HepG2 (cell line): ENCODE measurements around the gene ADAMTS17. TPM values are rescaled to one million over a fixed set of nuclear protein-coding genes. Genes with fewer than 3 reads are reported as not detected.

Source experiments
- ATAC-seq: fragments of 200-7000 bp; cut with Tn5 transposase; 3 replicates; pipeline ENCODE4 v1.9.1; 2020; ENCODE audit warnings: mild to moderate bottlenecking, moderate library complexity
- BruUV-seq: library from RNA; stranded (reverse); fragments of 400-500 nt; replicated peaks from 2 replicates; lab custom pipeline; 2021; lab: Mats Ljungman, UMichigan
- CTCF ChIA-PET: fragments of 300-600 bp; formaldehyde crosslinking; extraction: SDS; loops from one replicate; lab custom pipeline; 2021; ENCODE audit warnings: low total read pairs, inconsistent platforms, low intra/inter-chr PET ratio; lab: Yijun Ruan, JAX
- POLR2A ChIA-PET: fragments of 350-600 bp; sonication (Branson Sonifier 250); formaldehyde crosslinking; loops from one replicate; lab custom pipeline; 2020; ENCODE audit warnings: antibody characterized with exemption, inconsistent platforms; lab: Yijun Ruan, JAX
- DNase-seq: peaks from one replicate; pipeline ENCODE4 v3.0.0-alpha.2; 2015; ENCODE audit warnings: low spot score
- FAIRE-seq: peaks from 3 replicates; lab custom pipeline; 2011; peaks lifted over from hg19 to GRCh38; lab: Jason Lieb, UNC
- H2AFZ ChIP-seq: one replicate; pipeline ENCODE4 v1.6.1; 2011; ENCODE audit warnings: low read length, inconsistent platforms
- H3K27ac ChIP-seq: fragments of 300-600 bp; 3 replicates; pipeline ENCODE4 v1.8.0; 2011; ENCODE audit warnings: mixed run types, mild to moderate bottlenecking, mixed read lengths, low read length, inconsistent platforms; ENCODE audit not compliant: insufficient read depth; ENCODE audit errors: extremely low read length
- H3K27me3 ChIP-seq, 2 experiments: fragments of 200-600 bp in 1 of 2; 2 replicates in 1 of 2; 3 replicates in 1 of 2; pipeline versions ENCODE4 v1.6.0 to v1.8.0; 2011; ENCODE audit warnings: low read length in 2 of 2, mild to moderate bottlenecking in 2 of 2, moderate library complexity in 2 of 2, inconsistent platforms in 1 of 2; ENCODE audit not compliant: insufficient read depth in 2 of 2, control insufficient read depth in 1 of 2
- H3K36me3 ChIP-seq, 2 experiments: fragments of 200-600 bp in 1 of 2; replicated peaks in 1 of 2; 2 replicates in 1 of 2; 3 replicates in 1 of 2; pipeline versions ENCODE4 v1.5.1 to v1.8.0; 2011; ENCODE audit warnings: low read length in 2 of 2, inconsistent platforms in 1 of 2; ENCODE audit not compliant: insufficient read depth in 2 of 2, control insufficient read depth in 1 of 2
- H3K4me1 ChIP-seq: 2 replicates; pipeline ENCODE4 v1.5.1; 2012; ENCODE audit warnings: low read length, inconsistent platforms; ENCODE audit not compliant: insufficient read depth
- H3K4me2 ChIP-seq: 2 replicates; pipeline ENCODE4 v1.6.0; 2011; ENCODE audit warnings: low read depth, low read length, inconsistent platforms
- H3K4me3 ChIP-seq, 3 experiments: fragments of 200-600 bp in 1 of 3; sonication (generic), shearing (Covaris generic) in 1 of 3; replicated peaks in 1 of 3; 2 replicates each; pipeline ENCODE4 v1.5.1; 2011 to 2016; ENCODE audit warnings: low read length in 3 of 3, inconsistent platforms in 2 of 3, low read depth in 2 of 3, mild to moderate bottlenecking in 2 of 3, control low read depth in 1 of 3, mixed read lengths in 1 of 3; ENCODE audit not compliant: insufficient read depth in 1 of 3
- H3K79me2 ChIP-seq: one replicate; pipeline ENCODE4 v1.6.1; 2011; ENCODE audit warnings: low read length, inconsistent platforms; ENCODE audit not compliant: insufficient read depth
- H3K9ac ChIP-seq: 2 replicates; pipeline ENCODE4 v1.6.0; 2011; ENCODE audit warnings: mild to moderate bottlenecking, low read depth, low read length, inconsistent platforms; ENCODE audit not compliant: insufficient read depth
- H3K9me3 ChIP-seq: 2 replicates; pipeline ENCODE4 v1.5.1; 2012; ENCODE audit warnings: mild to moderate bottlenecking, low read length
- H4K20me1 ChIP-seq: 2 replicates; pipeline ENCODE4 v1.6.0; 2011; ENCODE audit warnings: inconsistent platforms, mild to moderate bottlenecking, low read length, moderate library complexity; ENCODE audit not compliant: insufficient read depth
- BRCA1 ChIP-seq: sonication (generic); formaldehyde crosslinking; IDR thresholded peaks from 2 replicates; pipeline ENCODE4 v1.4.0; 2020; ENCODE audit warnings: missing genetic modification reagents
- MBNL3 ChIP-seq: fragments of 250-450 bp; sonication (Bioruptor Pico); conservative IDR thresholded peaks from 2 replicates; pipeline ENCODE4 v1.8.0; 2022; ENCODE audit warnings: mild to moderate bottlenecking, inconsistent platforms
- NFRKB ChIP-seq: fragments of 450-650 bp; IDR thresholded peaks from 2 replicates; pipeline ENCODE4 v1.6.1; 2017
- RBAK ChIP-seq: sonication (generic); formaldehyde crosslinking; IDR thresholded peaks from 2 replicates; pipeline ENCODE4 v1.5.1; 2020; ENCODE audit warnings: mild to moderate bottlenecking, missing genetic modification reagents
- REPIN1 ChIP-seq: sonication (generic); formaldehyde crosslinking; IDR thresholded peaks from 2 replicates; pipeline ENCODE4 v1.8.0; 2022; ENCODE audit warnings: missing genetic modification reagents, low read depth, mild to moderate bottlenecking, borderline replicate concordance
- RFX1 ChIP-seq: fragments of 450-650 bp; IDR thresholded peaks from 2 replicates; pipeline ENCODE4 v1.6.1; 2017
- SAFB2 ChIP-seq: sonication (generic); formaldehyde crosslinking; IDR thresholded peaks from 2 replicates; pipeline ENCODE4 v1.5.1; 2020; ENCODE audit warnings: missing genetic modification reagents, low read depth, mild to moderate bottlenecking, borderline replicate concordance
- SP1 ChIP-seq, 2 experiments: fragments of 450-650 bp in 1 of 2; sonication (generic) in 1 of 2; formaldehyde crosslinking in 1 of 2; IDR thresholded peaks; 2 replicates each; pipeline versions ENCODE4 v1.4.0 to v1.6.1; 2016 to 2020; ENCODE audit warnings: missing genetic modification reagents in 1 of 2
- TBX3 ChIP-seq: fragments of 450-650 bp; IDR thresholded peaks from 2 replicates; pipeline ENCODE4 v1.6.1; 2017; ENCODE audit warnings: antibody characterized with exemption, mild to moderate bottlenecking, inconsistent platforms, borderline replicate concordance
- ZNF235 ChIP-seq: sonication (generic); formaldehyde crosslinking; IDR thresholded peaks from 2 replicates; pipeline ENCODE4 v1.8.1; 2023; ENCODE audit warnings: mild to moderate bottlenecking, missing genetic modification reagents, borderline replicate concordance
- ZNF3 ChIP-seq: IDR thresholded peaks from 2 replicates; pipeline ENCODE4 v1.7.0; 2017; ENCODE audit warnings: inconsistent platforms
- WGBS: methylation state at CpG from one replicate; pipeline ENCODE4 v1.1.6; 2017; ENCODE audit warnings: low lambda C conversion rate; 5-methylcytosine and 5-hydroxymethylcytosine counted together
- in situ Hi-C: cut with HindIII; loops from 2 replicates; pipeline ENCODE4 v1.10.0; 2017; ENCODE audit warnings: low pct_unique_long_range_greater_than_20kb; ENCODE audit not compliant: extremely low pct_ligation_motif_present
- intact Hi-C: fragments of 100-400 bp; cut with micrococcal nuclease; formaldehyde crosslinking; loops from one replicate; pipeline ENCODE4 v1.10.0; 2022; ENCODE audit not compliant: unreplicated experiment
- polyA plus RNA-seq, 8 experiments: library from polyadenylated mRNA; depleted of rRNA in 3 of 8; stranded (reverse) in 7 of 8; unstranded in 1 of 8; fragments of >200 nt; fragmentation: Illumina TruSeq in 4 of 8; extraction: Trizol in 4 of 8; gene quantifications; 2 replicates each; pipeline versions ENCODE4 v1.2.1 to v1.2.3, GENCODE V29; 2011 to 2016; ENCODE audit warnings: low read depth in 4 of 8, missing spikeins in 1 of 8, mixed read lengths in 1 of 8; ENCODE audit not compliant: insufficient read depth in 1 of 8
- total RNA-seq, 5 experiments: library from RNA; depleted of rRNA; stranded (reverse); fragments of >200 nt; fragmentation: Illumina TruSeq; extraction: Trizol; gene quantifications; 2 replicates each; pipeline ENCODE4 v1.2.3, GENCODE V29; 2016; ENCODE audit warnings: low read depth in 1 of 5
- TF ChIP-seq, protein P1 (sequence below): sonication (generic); formaldehyde crosslinking; IDR thresholded peaks from 2 replicates; pipeline ENCODE4 v1.5.0; 2020; ENCODE audit warnings: mild to moderate bottlenecking, missing genetic modification reagents, borderline replicate concordance

The ADAMTS17 gene
- total and polyA plus RNA-seq, 2 of the 13 experiments (the other 11 are each of a cell fraction or from before 2014, with no cell fraction given), result 0.02 to 0.04 TPM

DNA sequence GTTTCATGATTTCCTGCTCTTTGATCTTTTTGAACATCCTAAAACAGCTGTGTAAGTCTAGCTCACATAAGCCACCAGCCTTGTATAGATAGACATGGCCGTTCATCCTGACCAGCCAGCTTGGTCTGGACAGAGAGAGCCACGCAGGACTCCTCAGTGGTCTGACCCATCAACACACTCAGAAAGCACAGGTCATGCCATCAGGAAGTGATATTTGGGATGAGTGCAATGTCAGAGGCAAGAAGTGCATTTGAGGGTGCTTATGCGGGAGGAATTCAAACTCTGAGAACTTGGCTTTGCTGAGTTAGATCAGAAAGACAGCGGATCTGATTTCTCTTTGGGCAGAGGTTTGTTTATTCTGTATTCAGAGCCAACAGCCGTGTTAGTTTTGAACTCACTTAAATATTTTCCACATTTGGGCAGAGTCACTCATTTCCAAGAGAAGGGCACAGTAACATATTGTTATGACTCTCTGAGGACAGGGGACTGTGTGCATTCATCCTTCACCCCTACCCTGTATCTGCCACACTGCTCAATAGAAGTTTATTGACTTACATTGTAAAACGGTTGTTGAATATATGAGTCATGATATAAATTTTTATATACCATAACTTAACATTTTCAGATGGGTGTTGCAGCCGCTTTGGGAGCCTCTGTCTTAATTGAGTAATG, 383.2 kb downstream of the ADAMTS17 start:
- Histone ChIP-seq H3K9ac (no peak overlapping the region), H2AFZ (no peak overlapping the region), H3K79me2 (no peaks in the 10 kb centered on the region), H3K27ac (no peak overlapping the region)
- CTCF ChIA-PET, result no interaction called here
- TF ChIP-seq REPIN1, result no peak
- TF ChIP-seq NFRKB, result no peak
- TF ChIP-seq SP1 (IDR thresholded peaks at IDR 0.05), result no peak
- no peak for TF ChIP-seq SP1 (CRISPR knock-in tag; IDR thresholded peaks at IDR 0.05)
- TF ChIP-seq MBNL3 (CRISPR knock-in tag), result no peak
- TF ChIP-seq, all 625 proteins: peak for 0
- no TSS peak for BruUV-seq
- H3K4me3 ChIP-seq, result no peak overlapping the region
- H3K36me3 ChIP-seq, result no peaks in the 10 kb centered on the region
- POLR2A ChIA-PET, result no interaction called here
- no peaks in the 10 kb centered on the region for H4K20me1 ChIP-seq
- H3K4me2 ChIP-seq, result no peak overlapping the region
- H3K9me3 ChIP-seq, result no peaks in the 10 kb centered on the region
- no peaks in the 10 kb centered on the region for H3K4me1 ChIP-seq
- in situ Hi-C loops, result no loop called here
- H3K27me3 ChIP-seq, result no peaks in the 10 kb centered on the region; a peak in 1 of 5 replicates
- WGBS, result 20% methylated on average over 7 of the region's 7 CpGs
- ATAC-seq (no peak), DNase-seq (no peak), FAIRE-seq (no peak)
- intact Hi-C loops, result no loop called here

DNA sequence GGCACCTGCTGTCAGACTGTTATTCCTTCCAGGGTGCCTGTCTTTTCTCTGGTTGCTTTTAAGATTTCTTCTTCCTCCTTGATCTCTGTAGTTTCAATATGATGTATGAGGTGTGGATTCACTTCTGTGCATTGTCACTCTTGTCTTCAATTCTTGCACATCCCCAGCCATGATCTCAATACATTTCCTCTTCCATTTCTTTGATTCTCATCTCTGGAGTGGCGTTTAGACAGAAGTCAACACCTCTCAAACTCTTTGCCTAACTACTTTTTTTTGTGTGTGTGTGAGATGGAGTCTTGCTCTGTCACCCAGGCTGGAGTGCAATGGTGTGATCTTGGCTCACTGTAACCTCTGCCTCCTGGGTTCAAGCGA, 384.1 kb downstream of the ADAMTS17 start:
- in situ Hi-C loops, result no loop called here
- Histone ChIP-seq H3K27ac (no peak overlapping the region), H3K9me3 (no peaks in the 10 kb centered on the region), H3K4me3 (no peak overlapping the region), H3K9ac (no peak overlapping the region), H3K4me2 (no peak overlapping the region), H3K36me3 (no peaks in the 10 kb centered on the region), H3K79me2 (no peaks in the 10 kb centered on the region), H4K20me1 (no peaks in the 10 kb centered on the region), H2AFZ (no peak overlapping the region), H3K4me1 (no peaks in the 10 kb centered on the region), H3K27me3 (no peaks in the 10 kb centered on the region; a peak in 1 of 5 replicates)
- intact Hi-C loops, result no loop called here
- CTCF ChIA-PET, result no interaction called here
- ATAC-seq, result no peak
- WGBS, result 21% methylated on average over 2 of the region's 2 CpGs
- no peak for DNase-seq
- POLR2A ChIA-PET, result no interaction called here
- no TSS peak for BruUV-seq
- FAIRE-seq, result no peak
- TF ChIP-seq BRCA1 (CRISPR knock-in tag) (no peak), ZNF235 (CRISPR knock-in tag) (no peak), TBX3 (no peak), RFX1 (no peak), SAFB2 (CRISPR knock-in tag) (no peak), ZNF3 (CRISPR knock-in tag) (no peak), RBAK (no peak)
- TF ChIP-seq, protein P1, sequence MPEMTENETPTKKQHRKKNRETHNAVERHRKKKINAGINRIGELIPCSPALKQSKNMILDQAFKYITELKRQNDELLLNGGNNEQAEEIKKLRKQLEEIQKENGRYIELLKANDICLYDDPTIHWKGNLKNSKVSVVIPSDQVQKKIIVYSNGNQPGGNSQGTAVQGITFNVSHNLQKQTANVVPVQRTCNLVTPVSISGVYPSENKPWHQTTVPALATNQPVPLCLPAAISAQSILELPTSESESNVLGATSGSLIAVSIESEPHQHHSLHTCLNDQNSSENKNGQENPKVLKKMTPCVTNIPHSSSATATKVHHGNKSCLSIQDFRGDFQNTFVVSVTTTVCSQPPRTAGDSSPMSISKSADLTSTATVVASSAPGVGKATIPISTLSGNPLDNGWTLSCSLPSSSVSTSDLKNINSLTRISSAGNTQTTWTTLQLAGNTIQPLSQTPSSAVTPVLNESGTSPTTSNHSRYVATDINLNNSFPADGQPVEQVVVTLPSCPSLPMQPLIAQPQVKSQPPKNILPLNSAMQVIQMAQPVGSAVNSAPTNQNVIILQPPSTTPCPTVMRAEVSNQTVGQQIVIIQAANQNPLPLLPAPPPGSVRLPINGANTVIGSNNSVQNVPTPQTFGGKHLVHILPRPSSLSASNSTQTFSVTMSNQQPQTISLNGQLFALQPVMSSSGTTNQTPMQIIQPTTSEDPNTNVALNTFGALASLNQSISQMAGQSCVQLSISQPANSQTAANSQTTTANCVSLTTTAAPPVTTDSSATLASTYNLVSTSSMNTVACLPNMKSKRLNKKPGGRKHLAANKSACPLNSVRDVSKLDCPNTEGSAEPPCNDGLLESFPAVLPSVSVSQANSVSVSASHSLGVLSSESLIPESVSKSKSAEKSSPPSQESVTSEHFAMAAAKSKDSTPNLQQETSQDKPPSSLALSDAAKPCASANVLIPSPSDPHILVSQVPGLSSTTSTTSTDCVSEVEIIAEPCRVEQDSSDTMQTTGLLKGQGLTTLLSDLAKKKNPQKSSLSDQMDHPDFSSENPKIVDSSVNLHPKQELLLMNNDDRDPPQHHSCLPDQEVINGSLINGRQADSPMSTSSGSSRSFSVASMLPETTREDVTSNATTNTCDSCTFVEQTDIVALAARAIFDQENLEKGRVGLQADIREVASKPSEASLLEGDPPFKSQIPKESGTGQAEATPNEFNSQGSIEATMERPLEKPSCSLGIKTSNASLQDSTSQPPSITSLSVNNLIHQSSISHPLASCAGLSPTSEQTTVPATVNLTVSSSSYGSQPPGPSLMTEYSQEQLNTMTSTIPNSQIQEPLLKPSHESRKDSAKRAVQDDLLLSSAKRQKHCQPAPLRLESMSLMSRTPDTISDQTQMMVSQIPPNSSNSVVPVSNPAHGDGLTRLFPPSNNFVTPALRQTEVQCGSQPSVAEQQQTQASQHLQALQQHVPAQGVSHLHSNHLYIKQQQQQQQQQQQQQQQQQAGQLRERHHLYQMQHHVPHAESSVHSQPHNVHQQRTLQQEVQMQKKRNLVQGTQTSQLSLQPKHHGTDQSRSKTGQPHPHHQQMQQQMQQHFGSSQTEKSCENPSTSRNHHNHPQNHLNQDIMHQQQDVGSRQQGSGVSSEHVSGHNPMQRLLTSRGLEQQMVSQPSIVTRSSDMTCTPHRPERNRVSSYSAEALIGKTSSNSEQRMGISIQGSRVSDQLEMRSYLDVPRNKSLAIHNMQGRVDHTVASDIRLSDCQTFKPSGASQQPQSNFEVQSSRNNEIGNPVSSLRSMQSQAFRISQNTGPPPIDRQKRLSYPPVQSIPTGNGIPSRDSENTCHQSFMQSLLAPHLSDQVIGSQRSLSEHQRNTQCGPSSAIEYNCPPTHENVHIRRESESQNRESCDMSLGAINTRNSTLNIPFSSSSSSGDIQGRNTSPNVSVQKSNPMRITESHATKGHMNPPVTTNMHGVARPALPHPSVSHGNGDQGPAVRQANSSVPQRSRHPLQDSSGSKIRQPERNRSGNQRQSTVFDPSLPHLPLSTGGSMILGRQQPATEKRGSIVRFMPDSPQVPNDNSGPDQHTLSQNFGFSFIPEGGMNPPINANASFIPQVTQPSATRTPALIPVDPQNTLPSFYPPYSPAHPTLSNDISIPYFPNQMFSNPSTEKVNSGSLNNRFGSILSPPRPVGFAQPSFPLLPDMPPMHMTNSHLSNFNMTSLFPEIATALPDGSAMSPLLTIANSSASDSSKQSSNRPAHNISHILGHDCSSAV (CRISPR knock-in tag), result no peak
